ENCODE results near the gene NLE1. TPM values are rescaled to one million over a fixed set of nuclear protein-coding genes. Genes with fewer than 3 reads are reported as not detected.

NLE1 gene
- total RNA-seq, 2 donors from 2014 or later: 12.9 to 17.9 TPM

DNA sequence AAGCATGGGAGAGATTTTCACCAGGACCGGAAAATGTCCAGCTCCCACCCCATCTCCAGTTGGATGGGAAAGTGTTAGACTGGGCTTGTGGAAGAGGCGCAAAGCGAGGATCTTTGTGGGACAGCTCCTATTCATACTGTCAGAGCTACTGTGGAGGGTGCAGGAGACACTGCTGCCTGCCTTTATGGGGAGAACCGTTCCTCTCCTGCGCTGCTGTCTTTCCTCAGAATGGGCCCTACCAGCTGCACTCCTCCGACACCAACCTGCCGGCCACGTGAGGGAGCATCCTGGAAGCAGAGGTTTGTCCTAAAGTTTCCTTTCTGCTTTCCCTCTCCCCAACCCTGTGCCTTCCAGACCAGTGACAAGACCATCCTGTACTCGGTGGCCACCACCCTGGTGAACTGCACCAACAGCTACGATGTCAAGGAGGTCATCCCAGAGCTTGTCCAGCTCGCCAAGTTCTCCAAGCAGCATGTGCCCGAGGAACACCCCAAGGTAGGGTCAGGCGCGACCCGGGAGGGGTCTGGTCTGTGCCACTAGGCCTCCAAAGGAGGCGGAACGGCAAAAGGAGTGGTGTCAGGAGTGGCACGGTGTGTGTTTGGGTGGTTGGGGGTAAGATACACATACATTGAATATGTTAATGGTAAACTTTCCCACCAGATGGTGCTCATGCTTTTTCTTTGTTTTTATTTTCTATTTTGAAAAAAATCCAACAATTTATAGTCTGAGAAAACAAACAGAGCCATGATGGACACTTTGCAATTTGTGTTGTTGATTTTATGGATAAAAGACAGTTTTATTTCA lies 29.1 kb upstream of the NLE1 start:
- Histone ChIP-seq H3K36me3 (replicated peaks in 1 of 2; ENCODE audit: insufficient read depth in 1 of 2, low read depth in 2 of 2) (no peaks in the 10 kb centered on the region), H3K9me3 (no peaks in the 10 kb centered on the region), H3K4me3 (no peak overlapping the region), H3K27ac (no peak overlapping the region), H3K4me1 (peaks cover 3% of the 10 kb centered on the region), H3K27me3 (no peaks in the 10 kb centered on the region)
- intact Hi-C loops (cut with DNase I): no loop called here
- DNase-seq (peak in 1 of 4 donors; percentile 15), ATAC-seq (peak; percentile 21)
- WGBS, 2 donors: 54 to 55% methylated on average over 17 to 18 of the region's 18 CpGs
- no peak for TF ChIP-seq POLR2A (IDR thresholded peaks at IDR 0.05)
- TF ChIP-seq, protein P1, sequence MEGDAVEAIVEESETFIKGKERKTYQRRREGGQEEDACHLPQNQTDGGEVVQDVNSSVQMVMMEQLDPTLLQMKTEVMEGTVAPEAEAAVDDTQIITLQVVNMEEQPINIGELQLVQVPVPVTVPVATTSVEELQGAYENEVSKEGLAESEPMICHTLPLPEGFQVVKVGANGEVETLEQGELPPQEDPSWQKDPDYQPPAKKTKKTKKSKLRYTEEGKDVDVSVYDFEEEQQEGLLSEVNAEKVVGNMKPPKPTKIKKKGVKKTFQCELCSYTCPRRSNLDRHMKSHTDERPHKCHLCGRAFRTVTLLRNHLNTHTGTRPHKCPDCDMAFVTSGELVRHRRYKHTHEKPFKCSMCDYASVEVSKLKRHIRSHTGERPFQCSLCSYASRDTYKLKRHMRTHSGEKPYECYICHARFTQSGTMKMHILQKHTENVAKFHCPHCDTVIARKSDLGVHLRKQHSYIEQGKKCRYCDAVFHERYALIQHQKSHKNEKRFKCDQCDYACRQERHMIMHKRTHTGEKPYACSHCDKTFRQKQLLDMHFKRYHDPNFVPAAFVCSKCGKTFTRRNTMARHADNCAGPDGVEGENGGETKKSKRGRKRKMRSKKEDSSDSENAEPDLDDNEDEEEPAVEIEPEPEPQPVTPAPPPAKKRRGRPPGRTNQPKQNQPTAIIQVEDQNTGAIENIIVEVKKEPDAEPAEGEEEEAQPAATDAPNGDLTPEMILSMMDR (IDR thresholded peaks at IDR 0.05): peak in 6 of 7 experiments; percentile 11 to 39 (median 33)

DNA sequence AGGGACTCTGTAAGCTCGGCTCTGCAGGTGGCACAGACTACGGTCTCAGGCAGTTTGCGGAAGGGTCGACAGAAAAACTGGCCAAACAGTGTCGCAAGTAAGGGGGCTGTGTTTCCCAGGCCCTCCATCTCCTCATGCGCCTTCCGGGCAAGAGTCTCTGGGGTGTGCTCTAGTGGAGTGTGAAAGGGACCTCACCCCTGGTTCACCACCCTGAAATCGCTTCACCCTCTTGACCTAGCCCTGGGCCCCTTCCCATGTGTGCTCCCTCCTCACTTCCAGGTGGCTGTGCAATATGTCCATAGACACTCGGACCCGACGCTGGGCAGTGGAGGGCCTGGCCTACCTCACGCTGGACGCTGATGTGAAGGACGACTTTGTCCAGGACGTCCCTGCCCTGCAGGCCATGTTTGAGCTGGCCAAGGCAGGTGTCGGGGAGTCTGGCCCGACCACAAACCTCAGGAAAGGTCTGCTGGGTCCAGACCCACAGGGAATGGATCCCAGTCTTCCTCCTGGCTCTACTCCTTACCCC lies 27.8 kb upstream of the NLE1 start:
- Histone ChIP-seq H3K4me1 (peaks cover 3% of the 10 kb centered on the region), H3K36me3 (replicated peaks in 1 of 2; ENCODE audit: insufficient read depth in 1 of 2, low read depth in 2 of 2) (no peaks in the 10 kb centered on the region), H3K27ac (no peak overlapping the region), H3K27me3 (no peaks in the 10 kb centered on the region), H3K4me3 (no peak overlapping the region), H3K9me3 (no peaks in the 10 kb centered on the region)
- intact Hi-C loops (cut with DNase I): loop anchor here (10.0 kb wide), 2 partner anchors 145 to 365 kb away; partner anchors contain the start of gene SLFN12L
- DNase-seq: no peak
- TF ChIP-seq POLR2A (IDR thresholded peaks at IDR 0.05): no peak
- TF ChIP-seq, protein P1 (IDR thresholded peaks at IDR 0.05): no peak
- no peak for ATAC-seq
- 68 to 81% methylated on average over 13 to 17 of the region's 17 CpGs for WGBS, 2 donors

DNA sequence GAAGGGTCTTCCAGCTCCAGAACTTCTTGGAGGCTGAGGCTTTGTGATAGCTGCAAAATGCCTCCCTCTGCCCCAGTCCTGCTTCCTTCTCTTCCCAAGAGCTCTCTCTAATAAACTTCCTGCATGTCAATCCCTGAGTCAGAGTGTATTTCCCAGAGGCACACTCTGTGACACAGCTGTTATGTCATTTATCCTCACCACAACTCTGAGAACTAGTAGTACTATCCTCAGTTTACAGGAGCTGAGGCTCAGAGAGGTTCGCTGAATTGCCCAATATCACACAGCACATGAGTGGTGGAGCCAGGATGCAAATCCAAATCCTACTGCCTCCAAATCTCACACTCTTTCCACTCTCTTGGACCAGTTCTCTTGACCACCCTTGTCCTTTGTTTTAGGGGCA lies 25.6 kb upstream of the NLE1 start:
- no peak overlapping the region for H3K4me3 ChIP-seq
- H3K27ac ChIP-seq: no peak overlapping the region
- no peaks in the 10 kb centered on the region for H3K27me3 ChIP-seq
- TF ChIP-seq, protein P1 (IDR thresholded peaks at IDR 0.05): no peak
- no peak for TF ChIP-seq POLR2A (IDR thresholded peaks at IDR 0.05)
- DNase-seq: no peak
- H3K4me1 ChIP-seq: peaks cover 3% of the 10 kb centered on the region
- intact Hi-C loops (cut with DNase I): loop anchor here (10.0 kb wide), 2 partner anchors 147 to 367 kb away; partner anchors contain the start of gene SLFN12L
- H3K9me3 ChIP-seq: no peaks in the 10 kb centered on the region
- H3K36me3 ChIP-seq (replicated peaks in 1 of 2; ENCODE audit: insufficient read depth in 1 of 2, low read depth in 2 of 2): no peaks in the 10 kb centered on the region
- ATAC-seq: no peak
- 50 to 56% methylated on average over 1 of the region's 1 CpG for WGBS, 2 donors

DNA sequence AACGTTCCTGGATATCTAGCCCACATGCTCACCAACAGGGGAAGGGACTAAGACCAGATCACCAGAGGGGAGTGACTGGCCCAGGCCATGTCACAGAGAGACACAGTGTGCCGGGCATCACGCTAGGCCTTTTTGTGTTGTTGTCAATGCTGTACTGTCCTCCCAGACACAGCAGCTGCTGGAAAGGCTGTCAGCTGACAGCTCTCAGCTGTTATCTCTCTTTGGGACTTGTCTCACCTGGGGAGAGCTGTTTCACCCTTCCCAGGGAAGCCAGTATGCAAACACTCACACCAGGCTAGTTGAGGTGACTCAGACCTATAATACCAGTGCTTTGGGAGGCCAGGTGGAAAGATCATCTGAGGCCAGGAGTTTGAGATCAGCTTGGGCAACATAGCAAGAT lies 24.9 kb upstream of the NLE1 start:
- H3K27ac ChIP-seq: no peak overlapping the region
- no peaks in the 10 kb centered on the region for H3K9me3 ChIP-seq
- 28 to 50% methylated on average over 1 to 3 of the region's 3 CpGs for WGBS, 2 donors
- TF ChIP-seq, protein P1 (IDR thresholded peaks at IDR 0.05): no peak
- TF ChIP-seq POLR2A (IDR thresholded peaks at IDR 0.05): no peak
- intact Hi-C loops (cut with DNase I): loop anchor here (10.0 kb wide), 2 partner anchors 148 to 368 kb away; partner anchors contain the start of gene SLFN12L
- H3K27me3 ChIP-seq: no peaks in the 10 kb centered on the region
- peaks cover 3% of the 10 kb centered on the region for H3K4me1 ChIP-seq
- H3K4me3 ChIP-seq: no peak overlapping the region
- no peak for DNase-seq
- no peaks in the 10 kb centered on the region for H3K36me3 ChIP-seq (replicated peaks in 1 of 2; ENCODE audit: insufficient read depth in 1 of 2, low read depth in 2 of 2)
- ATAC-seq: no peak
